Measurements from ENCODE around the gene PABPN1L. TPM values are rescaled to one million over a fixed set of nuclear protein-coding genes. Genes with fewer than 3 reads are reported as not detected.

The PABPN1L gene
- total and polyA plus RNA-seq, 10 of the 15 experiments (the other 5 are each of a cell fraction or from before 2014, with no cell fraction given) = not detected

- no peak overlapping the region for H3K9ac ChIP-seq (ENCODE audit: control insufficient read depth, insufficient read depth, low read length)
- no peaks in the 10 kb centered on the region; a peak in 3 of 4 replicates for H3K36me3 ChIP-seq (ENCODE audit: control insufficient read depth in 2 of 2, insufficient read depth in 2 of 2, low read length in 1 of 2)
- ChIA-PET POLR2A (no interaction called here), SMC1A (ENCODE audit: uncharacterized antibody, unreplicated experiment) (interaction anchor here (0.6 kb wide), 1 partner anchor 15 kb away, joined by 3 read pairs; no protein-coding TSS in a partner anchor), CTCF (no interaction called here), RAD21 (ENCODE audit: unreplicated experiment) (no interaction called here)
- H4K20me1 ChIP-seq (ENCODE audit: control insufficient read depth, insufficient read depth) = no peaks in the 10 kb centered on the region
- H2AFZ ChIP-seq (ENCODE audit: control insufficient read depth, low read depth, low read length) = no peak overlapping the region
- FAIRE-seq (no peak), DNase-seq (ENCODE audit: low read depth, low spot score) (no peak), ATAC-seq (no peak)
- H3K27ac ChIP-seq (ENCODE audit: control insufficient read depth, insufficient read depth) = no peak overlapping the region
- no TSS peak for BruUV-seq (replicated peaks)
- no peak overlapping the region for H3K4me3 ChIP-seq
- H3K4me1 ChIP-seq (ENCODE audit: control insufficient read depth, insufficient read depth, low read length) = no peaks in the 10 kb centered on the region
- H3K27me3 ChIP-seq (replicated peaks in 1 of 2; ENCODE audit: control insufficient read depth in 2 of 2, insufficient read depth in 2 of 2, low read length in 1 of 2) = no peaks in the 10 kb centered on the region
- intact Hi-C loops (cut with micrococcal nuclease; ENCODE audit: unreplicated experiment) (no loop called here), in situ Hi-C loops (cut with MboI) (no loop called here)
- H3K4me2 ChIP-seq (ENCODE audit: control insufficient read depth, insufficient read depth) = no peak overlapping the region
- 95% methylated on average over 32 of the region's 34 CpGs for WGBS (ENCODE audit: insufficient coverage, insufficient replicate concordance, low lambda C conversion rate, missing lambda C conversion rate)
- no peaks in the 10 kb centered on the region for H3K79me2 ChIP-seq (ENCODE audit: control insufficient read depth, insufficient read depth, low read length)
- H3K9me3 ChIP-seq (replicated peaks; ENCODE audit: control insufficient read depth, insufficient read depth, low read length) = no peaks in the 10 kb centered on the region
- no peak for TF ChIP-seq WRNIP1 (IDR thresholded peaks at IDR 0.05; ENCODE audit: borderline replicate concordance, low read depth, low read length)
- TF ChIP-seq KAT2A (conservative IDR thresholded peaks at IDR 0.05; ENCODE audit: control insufficient read depth, low read depth, low read length) = no peak
- TF ChIP-seq ZNF217 (IDR thresholded peaks at IDR 0.05) = no peak
- TF ChIP-seq SREBF1 (IDR thresholded peaks at IDR 0.05; ENCODE audit: low read length) = no peak
- TF ChIP-seq ASH2L (IDR thresholded peaks at IDR 0.05; ENCODE audit: borderline replicate concordance, low read depth) = no peak
- TF ChIP-seq BMI1 (IDR thresholded peaks at IDR 0.05; ENCODE audit: borderline replicate concordance) = no peak
- no peak for TF ChIP-seq BACH1 (IDR thresholded peaks at IDR 0.05; ENCODE audit: borderline replicate concordance)
- TF ChIP-seq, protein P1, sequence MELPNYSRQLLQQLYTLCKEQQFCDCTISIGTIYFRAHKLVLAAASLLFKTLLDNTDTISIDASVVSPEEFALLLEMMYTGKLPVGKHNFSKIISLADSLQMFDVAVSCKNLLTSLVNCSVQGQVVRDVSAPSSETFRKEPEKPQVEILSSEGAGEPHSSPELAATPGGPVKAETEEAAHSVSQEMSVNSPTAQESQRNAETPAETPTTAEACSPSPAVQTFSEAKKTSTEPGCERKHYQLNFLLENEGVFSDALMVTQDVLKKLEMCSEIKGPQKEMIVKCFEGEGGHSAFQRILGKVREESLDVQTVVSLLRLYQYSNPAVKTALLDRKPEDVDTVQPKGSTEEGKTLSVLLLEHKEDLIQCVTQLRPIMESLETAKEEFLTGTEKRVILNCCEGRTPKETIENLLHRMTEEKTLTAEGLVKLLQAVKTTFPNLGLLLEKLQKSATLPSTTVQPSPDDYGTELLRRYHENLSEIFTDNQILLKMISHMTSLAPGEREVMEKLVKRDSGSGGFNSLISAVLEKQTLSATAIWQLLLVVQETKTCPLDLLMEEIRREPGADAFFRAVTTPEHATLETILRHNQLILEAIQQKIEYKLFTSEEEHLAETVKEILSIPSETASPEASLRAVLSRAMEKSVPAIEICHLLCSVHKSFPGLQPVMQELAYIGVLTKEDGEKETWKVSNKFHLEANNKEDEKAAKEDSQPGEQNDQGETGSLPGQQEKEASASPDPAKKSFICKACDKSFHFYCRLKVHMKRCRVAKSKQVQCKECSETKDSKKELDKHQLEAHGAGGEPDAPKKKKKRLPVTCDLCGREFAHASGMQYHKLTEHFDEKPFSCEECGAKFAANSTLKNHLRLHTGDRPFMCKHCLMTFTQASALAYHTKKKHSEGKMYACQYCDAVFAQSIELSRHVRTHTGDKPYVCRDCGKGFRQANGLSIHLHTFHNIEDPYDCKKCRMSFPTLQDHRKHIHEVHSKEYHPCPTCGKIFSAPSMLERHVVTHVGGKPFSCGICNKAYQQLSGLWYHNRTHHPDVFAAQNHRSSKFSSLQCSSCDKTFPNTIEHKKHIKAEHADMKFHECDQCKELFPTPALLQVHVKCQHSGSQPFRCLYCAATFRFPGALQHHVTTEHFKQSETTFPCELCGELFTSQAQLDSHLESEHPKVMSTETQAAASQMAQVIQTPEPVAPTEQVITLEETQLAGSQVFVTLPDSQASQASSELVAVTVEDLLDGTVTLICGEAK (IDR thresholded peaks at IDR 0.05; ENCODE audit: borderline replicate concordance) = no peak
- TF ChIP-seq SIN3A (IDR thresholded peaks at IDR 0.05; ENCODE audit: low read depth, low read length) = no peak
- TF ChIP-seq ZZZ3 (IDR thresholded peaks at IDR 0.05; ENCODE audit: control insufficient read depth, insufficient read length, low read depth) = no peak
- TF ChIP-seq CHD1 (IDR thresholded peaks at IDR 0.05; ENCODE audit: low read depth, low read length) = no peak
- TF ChIP-seq HDAC2 (IDR thresholded peaks at IDR 0.05) = no peak
- TF ChIP-seq ZBTB33 (IDR thresholded peaks at IDR 0.05) = no peak
- no peak for TF ChIP-seq EED (IDR thresholded peaks at IDR 0.05; ENCODE audit: low read depth)
- no peak for TF ChIP-seq ATF3 (IDR thresholded peaks at IDR 0.05; ENCODE audit: borderline replicate concordance, extremely low read depth, low read depth, low read length)
- TF ChIP-seq RELA (IDR thresholded peaks at IDR 0.05; ENCODE audit: borderline replicate concordance, partially characterized antibody) = no peak
- TF ChIP-seq RB1 (IDR thresholded peaks at IDR 0.05; ENCODE audit: borderline replicate concordance) = no peak
These were observed 31.4 kb upstream of the PABPN1L start for GRCh38 chr16:88897696-88898425.
